Measurements from ENCODE around the gene ARHGDIA.

DNA sequence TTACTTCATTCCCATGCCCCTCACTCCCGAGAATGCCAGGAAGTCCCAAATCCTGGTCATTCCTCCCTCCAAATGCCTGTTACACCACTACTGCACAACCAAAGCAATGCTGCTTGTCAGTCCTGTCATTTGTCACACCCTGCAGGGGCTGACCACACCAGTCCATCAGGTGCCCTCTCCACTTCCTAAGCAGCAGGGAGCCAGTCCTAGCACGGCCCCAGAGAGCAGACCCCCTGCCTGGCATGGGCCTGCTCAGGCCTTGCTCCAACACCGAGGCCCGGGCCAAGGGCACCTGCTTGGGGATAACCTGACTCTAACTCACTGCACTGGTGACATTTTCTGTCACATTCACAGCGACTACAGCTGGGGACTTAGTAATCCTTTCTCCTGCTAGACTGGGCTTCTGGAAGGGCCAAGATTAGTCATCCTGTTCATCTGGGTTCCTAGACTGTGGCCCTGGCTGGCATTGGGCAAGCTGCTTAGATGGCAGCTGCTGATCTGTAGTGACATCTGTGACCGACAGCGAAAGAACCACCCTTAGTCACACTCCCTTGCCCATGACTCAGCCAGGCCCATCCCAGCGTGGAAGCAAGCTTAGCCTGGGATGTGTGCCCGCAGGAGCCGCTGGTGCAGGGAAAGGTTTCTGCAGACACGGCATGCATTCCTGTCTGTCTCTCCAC, 14.9 kb upstream of the ARHGDIA start:
- TF ChIP-seq, protein P1, sequence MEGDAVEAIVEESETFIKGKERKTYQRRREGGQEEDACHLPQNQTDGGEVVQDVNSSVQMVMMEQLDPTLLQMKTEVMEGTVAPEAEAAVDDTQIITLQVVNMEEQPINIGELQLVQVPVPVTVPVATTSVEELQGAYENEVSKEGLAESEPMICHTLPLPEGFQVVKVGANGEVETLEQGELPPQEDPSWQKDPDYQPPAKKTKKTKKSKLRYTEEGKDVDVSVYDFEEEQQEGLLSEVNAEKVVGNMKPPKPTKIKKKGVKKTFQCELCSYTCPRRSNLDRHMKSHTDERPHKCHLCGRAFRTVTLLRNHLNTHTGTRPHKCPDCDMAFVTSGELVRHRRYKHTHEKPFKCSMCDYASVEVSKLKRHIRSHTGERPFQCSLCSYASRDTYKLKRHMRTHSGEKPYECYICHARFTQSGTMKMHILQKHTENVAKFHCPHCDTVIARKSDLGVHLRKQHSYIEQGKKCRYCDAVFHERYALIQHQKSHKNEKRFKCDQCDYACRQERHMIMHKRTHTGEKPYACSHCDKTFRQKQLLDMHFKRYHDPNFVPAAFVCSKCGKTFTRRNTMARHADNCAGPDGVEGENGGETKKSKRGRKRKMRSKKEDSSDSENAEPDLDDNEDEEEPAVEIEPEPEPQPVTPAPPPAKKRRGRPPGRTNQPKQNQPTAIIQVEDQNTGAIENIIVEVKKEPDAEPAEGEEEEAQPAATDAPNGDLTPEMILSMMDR (IDR thresholded peaks at IDR 0.05; ENCODE audit: low read length), result no peak
- no peak for TF ChIP-seq EZH2 (optimal IDR thresholded peaks at IDR 0.05; ENCODE audit: low read depth, low read length)

All from MM.1S (cell line).